B cell (primary cell): ENCODE data around the gene PSMG3. TPM values are rescaled to one million over a fixed set of nuclear protein-coding genes. Genes with fewer than 3 reads are reported as not detected.

Experiments
- ATAC-seq: fragments of 200-7000 bp; cut with Tn5 transposase; one replicate; pipeline ENCODE4 v1.10.0; 2021; ENCODE audit warnings: low read depth, mild to moderate bottlenecking, moderate number of reproducible peaks, moderate library complexity
- CTCF ChIA-PET: fragments of 350-600 bp; sonication (Branson Sonifier 250); formaldehyde crosslinking; loops from one replicate; lab custom pipeline; 2021; ENCODE audit warnings: antibody characterized with exemption, inconsistent platforms; lab: Charles Lee
- POLR2A ChIA-PET: fragments of 350-600 bp; sonication (Branson Sonifier 250); formaldehyde crosslinking; loops from one replicate; lab custom pipeline; 2021; ENCODE audit warnings: antibody characterized with exemption; lab: Charles Lee
- DNase-seq: peaks from one replicate; pipeline ENCODE4 v3.0.0; 2013
- H2AFZ ChIP-seq: 2 replicates; pipeline ENCODE4 v1.6.1; 2012; ENCODE audit warnings: mild to moderate bottlenecking, low read depth, low read length; ENCODE audit not compliant: insufficient read depth, poor library complexity, severe bottlenecking
- H3K27ac ChIP-seq, 2 donors: 1 replicate in 1 of 2; 2 replicates in 1 of 2; pipeline ENCODE4 v1.5.1; 2012 to 2013; ENCODE audit warnings: low read length in 2 of 2, mild to moderate bottlenecking in 2 of 2, moderate library complexity in 1 of 2
- H3K27me3 ChIP-seq, 4 experiments: fragments of 200-600 bp in 1 of 4; sonication (generic) in 1 of 4; replicated peaks in 1 of 4; 1 replicate in 2 of 4; 2 replicates in 2 of 4; pipeline versions ENCODE4 v1.6.1 to v1.7.0; 2013 to 2016; ENCODE audit warnings: low read length in 3 of 4, mild to moderate bottlenecking in 2 of 4, mixed read lengths in 1 of 4, moderate library complexity in 1 of 4; ENCODE audit not compliant: insufficient read depth in 4 of 4, control insufficient read depth in 3 of 4; ENCODE audit errors: control extremely low read depth in 1 of 4
- H3K36me3 ChIP-seq, 2 experiments: replicated peaks in 1 of 2; 1 replicate in 1 of 2; 2 replicates in 1 of 2; pipeline versions ENCODE4 v1.6.1 to v1.7.1; 2013; ENCODE audit warnings: low read length in 1 of 2; ENCODE audit not compliant: insufficient read depth in 2 of 2, control insufficient read depth in 1 of 2; ENCODE audit errors: control extremely low read depth in 1 of 2, extremely low read depth in 1 of 2
- H3K4me1 ChIP-seq, 2 donors: fragments of 200-600 bp in 1 of 2; sonication (generic) in 1 of 2; 1 replicate in 1 of 2; 2 replicates in 1 of 2; pipeline versions ENCODE4 v1.5.1 to v1.6.1; 2013 to 2017; ENCODE audit warnings: low read length in 2 of 2; ENCODE audit not compliant: control insufficient read depth in 2 of 2, insufficient read depth in 2 of 2
- H3K4me2 ChIP-seq: replicated peaks from 2 replicates; pipeline ENCODE3; 2012; ENCODE audit warnings: mild to moderate bottlenecking, low read depth, low read length; ENCODE audit not compliant: poor library complexity, severe bottlenecking
- H3K4me3 ChIP-seq, 5 experiments: fragments of 200-600 bp in 1 of 5; sonication (generic) in 1 of 5; 1 replicate in 3 of 5; 2 replicates in 2 of 5; pipeline versions ENCODE4 v1.5.1 to v1.7.0; 2011 to 2016; ENCODE audit warnings: low read length in 4 of 5, mild to moderate bottlenecking in 4 of 5, low read depth in 2 of 5, control low read depth in 1 of 5, moderate library complexity in 1 of 5; ENCODE audit not compliant: insufficient read depth in 1 of 5; ENCODE audit errors: control extremely low read depth in 1 of 5, extremely low read depth in 1 of 5
- H3K79me2 ChIP-seq: fragments of 200-600 bp; sonication (generic); one replicate; pipeline ENCODE4 v1.6.0; 2016; ENCODE audit warnings: low read length; ENCODE audit not compliant: control insufficient read depth, insufficient read depth
- H3K9ac ChIP-seq: fragments of 200-600 bp; sonication (generic); 2 replicates; pipeline ENCODE4 v1.6.1; 2017; ENCODE audit warnings: mild to moderate bottlenecking, low read length, moderate library complexity
- H3K9me3 ChIP-seq, 3 donors: one replicate each; pipeline versions ENCODE4 v1.6.1 to v1.7.1; 2013; ENCODE audit warnings: low read length in 2 of 3; ENCODE audit not compliant: control insufficient read depth in 2 of 3, insufficient read depth in 1 of 3; ENCODE audit errors: control extremely low read depth in 1 of 3
- H4K20me1 ChIP-seq: 2 replicates; pipeline ENCODE4 v1.6.0; 2012; ENCODE audit warnings: mild to moderate bottlenecking, low read length; ENCODE audit not compliant: insufficient read depth, control insufficient read depth, poor library complexity, severe bottlenecking
- H3K27ac Mint-ChIP-seq: one replicate; pipeline ENCODE4 v1.8.0; 2021; ENCODE audit warnings: mixed read lengths
- H3K27me3 Mint-ChIP-seq: one replicate; pipeline ENCODE4 v1.8.0; 2021; ENCODE audit warnings: mixed read lengths
- H3K4me1 Mint-ChIP-seq: one replicate; pipeline ENCODE4 v1.8.0; 2021; ENCODE audit warnings: mixed read lengths
- H3K4me3 Mint-ChIP-seq: one replicate; pipeline ENCODE4 v1.8.0; 2021; ENCODE audit warnings: mixed read lengths
- H3K9me3 Mint-ChIP-seq: one replicate; pipeline ENCODE4 v1.8.0; 2022; ENCODE audit warnings: mixed read lengths; ENCODE audit not compliant: insufficient read depth
- EZH2 ChIP-seq: IDR thresholded peaks from 2 replicates; pipeline ENCODE4 v1.6.1; 2012; ENCODE audit warnings: borderline replicate concordance, low read depth, mild to moderate bottlenecking, moderate library complexity, low read length; ENCODE audit not compliant: insufficient read depth, poor library complexity, severe bottlenecking
- whole genome bisulfite sequencing: methylation state at CpG from one replicate; pipeline ENCODE4 v1.1.5; 2013; ENCODE audit warnings: missing lambda C conversion rate; ENCODE audit not compliant: insufficient coverage; 5-methylcytosine and 5-hydroxymethylcytosine counted together
- intact Hi-C: fragments of 100-400 bp; cut with micrococcal nuclease; formaldehyde crosslinking; loops from one replicate; pipeline ENCODE4 v1.10.0; 2022
- polyA plus RNA-seq: library from polyadenylated mRNA; depleted of rRNA; stranded (reverse); fragments of >200 nt; gene quantifications from 2 replicates; pipeline ENCODE4 v1.2.3, GENCODE V29; 2012
- total RNA-seq, 2 donors: library from RNA; stranded (reverse); fragments of 120-200 nt in 1 of 2; gene quantifications; 1 replicate in 1 of 2; 2 replicates in 1 of 2; pipeline versions ENCODE4 v1.2.3 to v1.2.4, GENCODE V29; 2013 to 2022
- TF ChIP-seq, protein P1 (sequence below): fragments of 200-600 bp; IDR thresholded peaks from one replicate; pipeline ENCODE4 v1.8.0; 2022; ENCODE audit warnings: antibody characterized with exemption, mild to moderate bottlenecking

Gene PSMG3
- total and polyA plus RNA-seq, 2 donors (not counting 1 experiment from before 2014, with no cell fraction given), result 27.4 to 75.7 TPM

DNA sequence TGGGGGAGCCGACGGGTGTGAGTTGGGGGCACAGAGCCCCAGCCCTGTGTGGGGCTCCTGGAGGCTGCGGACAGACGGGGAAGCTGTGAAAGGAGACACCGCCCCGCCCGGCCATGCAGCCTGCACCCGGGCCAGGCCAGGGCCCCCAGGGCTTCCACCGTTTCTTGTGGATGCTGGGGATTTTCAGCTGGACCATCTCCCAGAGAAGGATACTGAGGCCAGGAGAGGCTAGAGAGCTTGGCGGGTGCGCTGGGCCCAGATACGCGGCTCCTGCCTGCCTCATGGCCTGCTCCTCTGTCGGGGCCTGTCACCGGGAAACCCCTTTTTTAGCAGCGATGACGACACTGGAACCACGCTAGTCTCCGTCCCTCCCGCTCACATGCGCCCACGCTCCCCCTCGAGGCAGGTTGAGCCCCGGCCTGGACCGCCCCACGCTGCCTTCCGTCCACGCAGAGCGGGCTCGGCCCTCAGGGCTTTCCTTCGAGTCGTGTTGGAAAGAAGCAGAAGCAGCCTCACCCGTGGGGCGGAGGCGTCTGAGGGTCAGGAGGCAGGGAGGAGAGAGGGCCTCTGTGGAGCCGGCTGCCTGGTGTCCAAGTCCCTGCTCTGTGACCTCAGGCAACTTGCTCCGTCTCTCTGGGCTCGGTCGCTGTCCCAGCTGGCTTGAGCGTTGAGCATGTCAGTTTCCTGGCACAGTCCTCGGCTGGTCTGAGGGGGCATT, 25.5 kb downstream of the PSMG3 start:
- WGBS, result 80% methylated on average over 36 of the region's 41 CpGs
- H3K27ac Mint-ChIP-seq, result no peak overlapping the region
- no peak for TF ChIP-seq EZH2
- TF ChIP-seq, protein P1, sequence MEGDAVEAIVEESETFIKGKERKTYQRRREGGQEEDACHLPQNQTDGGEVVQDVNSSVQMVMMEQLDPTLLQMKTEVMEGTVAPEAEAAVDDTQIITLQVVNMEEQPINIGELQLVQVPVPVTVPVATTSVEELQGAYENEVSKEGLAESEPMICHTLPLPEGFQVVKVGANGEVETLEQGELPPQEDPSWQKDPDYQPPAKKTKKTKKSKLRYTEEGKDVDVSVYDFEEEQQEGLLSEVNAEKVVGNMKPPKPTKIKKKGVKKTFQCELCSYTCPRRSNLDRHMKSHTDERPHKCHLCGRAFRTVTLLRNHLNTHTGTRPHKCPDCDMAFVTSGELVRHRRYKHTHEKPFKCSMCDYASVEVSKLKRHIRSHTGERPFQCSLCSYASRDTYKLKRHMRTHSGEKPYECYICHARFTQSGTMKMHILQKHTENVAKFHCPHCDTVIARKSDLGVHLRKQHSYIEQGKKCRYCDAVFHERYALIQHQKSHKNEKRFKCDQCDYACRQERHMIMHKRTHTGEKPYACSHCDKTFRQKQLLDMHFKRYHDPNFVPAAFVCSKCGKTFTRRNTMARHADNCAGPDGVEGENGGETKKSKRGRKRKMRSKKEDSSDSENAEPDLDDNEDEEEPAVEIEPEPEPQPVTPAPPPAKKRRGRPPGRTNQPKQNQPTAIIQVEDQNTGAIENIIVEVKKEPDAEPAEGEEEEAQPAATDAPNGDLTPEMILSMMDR, result no peak
- Histone ChIP-seq H3K27me3 (no peaks in the 10 kb centered on the region), H3K27ac (no peak overlapping the region), H4K20me1 (peaks cover 38% of the 10 kb centered on the region), H3K79me2 (no peaks in the 10 kb centered on the region), H2AFZ (no peak overlapping the region), H3K9ac (no peak overlapping the region), H3K36me3 (peaks cover 0 to 30% of the 10 kb centered on the region in 2 experiments), H3K9me3 (no peaks in the 10 kb centered on the region), H3K4me2 (no peak overlapping the region), H3K4me1 (no peaks in the 10 kb centered on the region), H3K4me3 (no peak overlapping the region)
- POLR2A ChIA-PET, result interaction anchor here (0.6 kb wide), 1 partner anchor 32 kb away, joined by 6 read pairs; no protein-coding TSS in a partner anchor
- no peaks in the 10 kb centered on the region for H3K9me3 Mint-ChIP-seq
- DNase-seq, result peak; percentile 39
- no peak overlapping the region for H3K4me3 Mint-ChIP-seq
- CTCF ChIA-PET, result no interaction called here
- H3K27me3 Mint-ChIP-seq, result no peaks in the 10 kb centered on the region
- no peak for ATAC-seq
- intact Hi-C loops, result no loop called here
- H3K4me1 Mint-ChIP-seq, result peaks cover 5% of the 10 kb centered on the region

GRCh38 chr7:1543826-1544177, 26.0 kb downstream of the PSMG3 start:
- intact Hi-C loops, result no loop called here
- H3K27ac Mint-ChIP-seq, result no peak overlapping the region
- no peaks in the 10 kb centered on the region for H3K9me3 ChIP-seq
- no peak for TF ChIP-seq EZH2
- TF ChIP-seq, protein P1, result no peak
- H3K4me1 ChIP-seq, result no peaks in the 10 kb centered on the region
- no peaks in the 10 kb centered on the region for H3K27me3 Mint-ChIP-seq
- DNase-seq (no peak), ATAC-seq (no peak)
- ChIA-PET POLR2A (interaction anchor here (0.6 kb wide), 1 partner anchor 31 kb away, joined by 6 read pairs; no protein-coding TSS in a partner anchor), CTCF (no interaction called here)
- 97% methylated on average over 6 of the region's 6 CpGs for WGBS
- H3K9me3 Mint-ChIP-seq, result no peaks in the 10 kb centered on the region
- peaks cover 0 to 33% of the 10 kb centered on the region in 2 experiments for H3K36me3 ChIP-seq
- H3K27me3 ChIP-seq, result no peaks in the 10 kb centered on the region
- H2AFZ ChIP-seq, result no peak overlapping the region
- no peak overlapping the region for H3K9ac ChIP-seq
- peaks cover 43% of the 10 kb centered on the region for H4K20me1 ChIP-seq
- no peak overlapping the region for H3K27ac ChIP-seq
- peaks cover 3% of the 10 kb centered on the region for H3K4me1 Mint-ChIP-seq
- H3K4me3 ChIP-seq, result no peak overlapping the region
- no peaks in the 10 kb centered on the region for H3K79me2 ChIP-seq
- H3K4me3 Mint-ChIP-seq, result no peak overlapping the region
- H3K4me2 ChIP-seq, result no peak overlapping the region
